Putamen (tissue), 1 donor: Measurements from ENCODE around the gene FAAP100.

ENCODE experiments used
- DNase-seq: peaks from one replicate; pipeline ENCODE4 v3.0.0-alpha.2; 2016; ENCODE audit warnings: low spot score

Gene FAAP100

DNA sequence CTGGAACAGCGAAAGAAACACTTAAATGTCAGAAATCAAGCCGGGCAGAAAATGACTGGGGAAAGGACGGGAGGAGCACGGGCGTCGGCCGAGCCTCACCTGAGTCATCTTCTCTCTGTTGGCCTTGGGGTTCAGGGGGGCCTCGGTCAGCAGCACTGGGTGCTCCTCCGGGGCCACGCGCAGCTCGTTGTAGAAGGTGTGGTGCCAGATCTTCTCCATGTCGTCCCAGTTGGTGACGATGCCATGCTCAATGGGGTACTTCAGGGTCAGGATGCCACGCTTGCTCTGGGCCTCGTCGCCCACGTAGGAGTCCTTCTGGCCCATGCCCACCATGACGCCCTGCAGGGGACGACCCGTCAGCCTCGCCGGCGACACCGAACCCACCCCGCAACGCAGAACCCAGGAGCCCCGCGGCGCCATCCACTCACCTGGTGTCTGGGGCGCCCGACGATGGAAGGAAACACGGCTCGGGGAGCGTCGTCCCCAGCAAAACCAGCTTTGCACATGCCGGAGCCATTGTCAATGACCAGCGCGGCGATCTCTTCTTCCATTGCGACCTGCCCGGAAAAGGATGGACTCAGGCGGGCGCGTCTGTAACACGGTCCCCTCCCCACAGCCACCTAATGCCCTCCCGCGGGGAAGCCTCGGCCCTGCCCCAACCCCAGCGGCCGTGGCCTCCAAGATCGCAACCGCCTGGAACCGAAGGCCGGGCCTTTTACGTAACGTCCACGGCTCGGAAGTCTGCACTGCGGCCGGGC lies 40.2 kb downstream of the FAAP100 start:
- DNase-seq, result no peak

DNA sequence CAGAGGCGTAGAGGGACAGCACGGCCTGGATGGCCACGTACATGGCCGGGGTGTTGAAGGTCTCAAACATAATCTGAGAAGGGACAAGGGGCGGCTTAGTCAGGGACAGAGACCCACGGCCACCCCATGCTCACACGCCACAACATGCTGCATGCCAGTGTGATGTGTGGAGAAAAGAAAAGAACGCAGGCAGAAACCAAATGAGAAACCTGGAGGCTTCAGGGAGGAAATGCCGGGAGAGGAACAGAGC lies 40.7 kb downstream of the FAAP100 start:
- no peak for DNase-seq

DNA sequence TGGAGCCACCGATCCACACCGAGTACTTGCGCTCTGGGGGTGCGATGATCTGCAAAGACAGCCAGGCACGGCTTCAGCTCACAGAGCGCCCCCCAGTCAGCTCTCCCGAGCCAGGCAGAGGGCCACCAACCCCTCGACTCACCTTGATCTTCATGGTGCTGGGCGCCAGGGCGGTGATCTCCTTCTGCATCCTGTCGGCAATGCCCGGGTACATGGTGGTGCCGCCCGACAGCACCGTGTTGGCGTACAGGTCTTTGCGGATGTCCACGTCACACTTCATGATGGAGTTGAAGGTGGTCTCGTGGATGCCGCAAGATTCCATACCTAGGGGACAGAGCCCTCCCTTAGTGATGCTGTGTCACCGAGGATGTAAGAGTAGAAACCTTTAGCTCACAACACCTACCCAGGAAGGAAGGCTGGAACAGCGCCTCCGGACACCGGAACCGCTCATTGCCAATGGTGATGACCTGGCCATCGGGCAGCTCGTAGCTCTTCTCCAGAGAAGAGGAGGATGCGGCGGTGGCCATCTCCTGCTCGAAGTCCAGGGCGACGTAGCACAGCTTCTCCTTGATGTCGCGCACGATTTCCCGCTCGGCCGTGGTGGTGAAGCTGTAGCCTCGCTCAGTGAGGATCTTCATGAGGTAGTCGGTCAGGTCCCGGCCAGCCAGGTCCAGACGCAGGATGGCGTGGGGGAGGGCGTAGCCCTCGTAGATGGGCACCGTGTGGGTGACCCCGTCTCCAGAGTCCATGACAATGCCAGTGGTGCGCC lies 41.2 kb downstream of the FAAP100 start:
- DNase-seq, result no peak

DNA sequence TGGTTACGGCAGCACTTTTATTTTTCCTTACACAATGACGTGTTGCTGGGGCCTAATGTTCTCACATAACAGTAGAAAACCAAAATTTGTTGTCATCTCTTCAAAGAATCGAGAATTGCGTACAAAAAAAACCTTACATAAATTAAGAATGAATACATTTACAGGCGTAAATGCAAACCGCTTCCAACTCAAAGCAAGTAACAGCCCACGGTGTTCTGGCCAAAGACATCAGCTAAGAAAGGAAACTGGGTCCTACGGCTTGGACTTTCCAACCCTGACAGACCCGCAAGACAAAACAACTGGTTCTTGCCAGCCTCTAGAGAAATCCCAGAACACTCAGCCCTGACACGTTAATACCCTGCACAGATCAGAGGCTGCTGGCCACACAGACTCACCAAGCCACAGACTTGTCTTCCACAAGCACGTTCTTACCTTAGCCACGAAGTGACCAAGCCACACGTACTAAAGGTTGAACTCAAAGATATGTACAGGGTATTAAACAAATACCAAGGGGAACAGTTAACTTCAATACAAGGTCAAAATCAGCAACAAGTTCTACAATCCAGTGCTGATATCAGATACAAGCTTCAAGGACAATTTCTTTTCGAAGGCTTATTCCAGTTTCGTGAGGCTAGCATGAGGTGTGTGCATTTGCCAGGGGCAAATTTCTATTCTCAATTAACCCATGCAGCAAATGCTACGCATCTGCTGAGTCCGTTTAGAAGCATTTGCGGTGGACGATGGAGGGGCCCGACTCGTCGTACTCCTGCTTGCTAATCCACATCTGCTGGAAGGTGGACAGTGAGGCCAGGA lies 42.0 kb downstream of the FAAP100 start:
- no peak for DNase-seq

DNA sequence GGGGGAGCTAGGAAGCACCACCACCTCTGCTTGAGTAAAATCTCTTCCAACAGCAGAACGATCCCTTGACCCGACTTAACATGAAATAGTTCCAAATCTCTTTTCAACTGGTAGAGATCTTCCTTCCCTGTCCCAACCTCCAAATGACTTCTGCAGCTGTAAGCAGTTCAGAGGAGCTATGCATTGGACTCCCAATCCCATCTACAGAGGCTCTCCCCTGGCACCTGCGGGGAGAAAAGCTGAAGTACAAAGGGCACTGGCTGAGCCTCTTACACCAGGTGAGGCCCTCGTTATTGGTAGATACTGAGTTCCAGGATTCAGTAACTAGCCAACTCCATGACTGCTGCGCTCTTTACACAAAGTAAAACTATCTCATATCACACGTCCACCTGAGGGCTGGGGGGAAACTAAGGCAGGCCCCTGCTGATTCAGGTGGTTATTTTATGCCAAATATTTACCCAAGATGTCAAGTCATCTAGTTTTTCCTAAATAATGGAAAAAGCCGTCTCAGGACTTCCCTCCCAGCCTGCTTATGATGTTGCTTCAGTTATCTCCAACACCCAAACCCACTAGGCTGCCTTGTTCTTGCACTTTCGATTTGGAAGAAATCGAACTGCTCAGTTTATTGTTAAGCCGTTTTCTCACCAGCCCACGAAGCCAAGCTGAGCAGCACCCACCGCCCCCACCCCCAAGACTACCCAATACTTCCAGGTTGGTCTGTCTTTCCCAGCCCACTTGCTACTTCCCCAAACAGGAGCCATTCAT lies 42.8 kb downstream of the FAAP100 start:
- DNase-seq, result no peak

DNA sequence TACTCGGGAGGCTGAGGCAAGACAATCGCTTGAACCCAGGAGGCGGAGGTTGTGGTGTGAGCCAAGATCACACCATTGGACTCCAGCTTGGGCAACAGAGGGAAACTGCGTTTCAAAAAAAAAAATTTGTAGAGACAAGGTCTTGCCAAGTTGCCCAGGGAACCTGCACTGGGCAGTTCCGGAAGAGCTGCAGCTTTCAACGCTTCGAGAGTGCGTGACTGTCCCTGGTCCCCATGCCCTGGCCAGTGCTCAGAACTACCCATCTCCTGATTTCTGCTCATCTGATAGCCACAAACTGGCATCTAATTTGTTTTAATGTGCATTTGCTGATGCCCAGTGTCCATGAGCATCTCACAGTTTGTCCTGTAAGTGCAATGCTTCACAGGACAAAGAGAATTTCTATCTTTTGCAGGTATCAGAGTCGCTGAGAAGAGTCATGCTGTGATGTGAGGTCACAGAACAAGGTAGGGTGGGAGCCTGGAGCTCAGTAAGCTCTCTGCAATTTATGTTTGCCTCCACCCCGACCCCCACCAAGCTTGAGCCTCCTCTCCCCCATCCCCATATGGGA lies 43.4 kb downstream of the FAAP100 start:
- no peak for DNase-seq

DNA sequence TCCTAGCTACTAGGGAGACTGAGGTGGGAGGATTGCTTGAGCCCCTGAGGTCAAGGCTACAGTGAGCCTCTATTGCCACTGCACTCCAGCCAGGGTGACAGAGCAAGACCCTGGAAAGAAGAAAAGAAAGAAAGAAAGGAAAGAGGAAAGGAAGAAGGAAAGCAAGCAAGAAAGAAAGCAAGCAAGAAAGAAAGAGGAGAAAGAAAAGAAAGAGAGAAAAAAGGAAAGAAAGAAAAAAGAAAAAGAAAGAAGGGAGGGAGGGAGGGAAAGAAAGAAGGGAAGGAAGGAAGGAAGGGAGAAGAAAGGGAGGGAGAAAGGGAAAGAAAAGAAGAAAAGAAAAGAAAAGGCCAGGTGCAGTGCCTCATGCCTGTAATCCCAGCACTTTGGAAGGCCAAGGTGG lies 48.5 kb downstream of the FAAP100 start:
- no peak for DNase-seq

DNA sequence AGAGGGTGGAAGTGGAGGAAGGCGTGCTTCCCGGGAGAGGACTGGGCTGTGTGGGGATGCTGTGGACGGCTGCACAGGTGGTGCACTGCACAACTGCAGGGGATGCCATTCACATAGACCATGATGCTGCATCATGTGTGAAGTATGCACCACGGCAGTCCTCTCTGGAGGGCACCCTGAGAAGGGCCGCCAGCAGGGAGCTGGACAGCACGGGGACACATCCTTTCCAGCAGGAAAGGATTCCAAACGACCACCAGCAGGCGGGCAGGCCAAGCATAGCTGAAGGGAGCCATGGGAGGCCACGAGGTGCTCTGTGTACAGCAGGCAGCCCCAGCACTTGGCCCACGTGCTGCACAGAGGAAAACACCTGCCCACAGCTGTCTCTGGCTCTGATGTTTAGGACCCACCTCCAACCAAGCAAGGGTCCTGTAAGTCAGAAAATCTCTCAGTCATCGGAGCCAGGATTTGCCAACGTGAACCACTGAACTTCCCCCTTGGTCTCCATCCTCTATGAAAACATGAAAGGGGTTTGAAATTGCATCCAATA lies 49.6 kb downstream of the FAAP100 start:
- DNase-seq, result no peak

DNA sequence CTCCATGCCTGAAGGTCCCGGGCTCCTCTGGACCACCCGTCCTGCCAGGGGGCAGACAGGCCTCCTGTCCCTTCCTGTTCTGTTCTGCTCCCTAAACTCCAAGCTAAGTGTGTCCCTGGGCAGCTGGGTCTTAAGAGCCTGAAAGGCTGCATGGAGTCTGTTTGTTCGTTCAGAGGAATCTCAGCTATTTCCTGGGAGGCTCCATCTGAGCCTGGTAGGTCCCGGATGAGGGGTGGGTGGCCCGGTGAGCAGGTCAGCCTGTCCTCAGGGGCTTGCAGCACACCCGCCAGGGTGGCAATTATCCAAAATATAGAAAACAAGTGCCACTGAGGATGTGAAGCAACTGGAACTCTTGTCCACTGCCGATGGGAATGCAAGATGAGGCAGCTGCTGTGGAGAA lies 52.1 kb downstream of the FAAP100 start:
- no peak for DNase-seq

DNA sequence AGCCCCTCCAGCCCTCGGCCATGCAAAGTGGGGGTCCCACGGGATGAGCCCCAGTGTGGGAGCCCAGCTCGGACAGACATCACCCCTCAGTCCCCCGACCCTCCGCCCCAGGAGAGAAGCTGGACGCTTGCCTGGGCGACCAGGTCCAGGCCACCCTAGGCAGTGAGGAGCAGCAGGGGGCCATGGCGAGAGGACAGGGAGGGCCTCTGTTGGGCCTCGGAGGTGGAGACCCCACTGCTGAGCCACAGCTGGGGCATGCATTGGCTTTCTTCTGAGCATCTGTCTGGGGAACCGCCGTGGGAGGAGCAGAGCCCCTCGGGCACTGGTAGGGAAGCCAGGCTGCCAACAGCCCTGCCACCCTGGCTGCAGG lies 52.6 kb downstream of the FAAP100 start:
- DNase-seq, result no peak

DNA sequence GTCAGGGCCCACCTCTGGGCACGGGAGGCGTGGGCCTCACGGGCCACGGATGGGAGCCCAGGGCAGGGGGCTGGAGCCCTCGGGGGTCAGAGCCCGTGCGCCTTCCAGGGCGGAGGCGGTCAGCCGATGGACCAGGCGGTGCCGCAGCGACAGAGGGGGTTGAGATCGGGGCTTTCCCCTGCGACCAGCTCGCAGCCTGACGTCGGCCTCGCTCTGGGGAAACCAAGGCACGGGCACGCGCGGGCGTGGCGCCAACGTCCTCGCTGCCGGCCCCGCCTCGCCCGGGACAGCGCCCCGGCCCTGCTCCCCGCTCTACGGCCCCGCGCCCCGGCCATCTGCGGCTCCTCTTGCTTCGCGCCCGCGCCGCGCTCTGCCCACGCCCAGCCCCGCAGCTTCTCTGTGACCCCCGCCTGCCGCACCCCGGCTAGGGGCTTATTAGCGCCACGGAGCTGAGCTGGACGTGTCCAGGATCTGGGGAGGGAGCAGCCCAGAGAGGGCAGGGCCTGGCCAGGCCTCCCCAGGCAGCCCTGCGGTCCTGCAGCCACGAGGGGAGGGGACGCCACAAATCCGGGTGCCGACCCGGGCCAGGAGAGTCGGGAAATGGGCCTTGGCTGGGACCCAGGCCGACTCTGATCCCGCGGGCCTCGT lies 53.1 kb downstream of the FAAP100 start:
- DNase-seq, result no peak

DNA sequence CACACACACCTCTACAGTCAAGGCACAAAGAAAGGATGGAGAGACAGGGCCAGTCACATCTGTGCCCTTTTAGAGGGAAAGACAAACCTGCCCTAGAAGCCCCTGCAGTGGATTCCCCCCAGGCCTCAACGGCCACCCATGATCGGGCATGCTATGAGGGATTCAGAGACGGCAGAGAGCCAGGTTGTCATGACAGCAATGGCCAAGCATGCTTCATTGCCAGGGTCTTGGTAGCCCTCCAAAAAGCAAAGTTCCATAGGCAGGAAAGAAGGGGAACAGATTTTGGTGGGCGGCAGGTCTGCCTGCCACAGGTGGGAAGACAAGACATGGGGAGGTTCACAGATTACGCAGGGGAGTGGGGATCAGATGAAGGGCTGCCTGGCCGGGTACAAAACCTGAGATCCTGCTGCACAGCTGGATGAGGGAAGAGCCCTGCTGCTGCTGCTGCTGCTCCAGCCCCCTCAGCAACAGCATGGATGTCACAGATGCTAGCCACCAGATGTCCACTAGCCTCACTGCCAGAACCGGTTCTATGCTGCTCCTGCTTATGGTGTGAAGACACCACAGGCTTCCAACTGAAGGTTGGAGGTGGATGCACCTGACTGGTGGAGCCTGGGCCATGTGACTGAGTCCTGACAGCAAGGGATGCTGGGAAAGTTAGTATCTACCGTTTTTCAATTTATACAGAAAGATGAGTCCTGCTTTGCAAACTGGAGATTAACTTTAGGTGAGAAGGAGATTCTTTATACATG lies 57.4 kb downstream of the FAAP100 start:
- DNase-seq, result peak; percentile 64

DNA sequence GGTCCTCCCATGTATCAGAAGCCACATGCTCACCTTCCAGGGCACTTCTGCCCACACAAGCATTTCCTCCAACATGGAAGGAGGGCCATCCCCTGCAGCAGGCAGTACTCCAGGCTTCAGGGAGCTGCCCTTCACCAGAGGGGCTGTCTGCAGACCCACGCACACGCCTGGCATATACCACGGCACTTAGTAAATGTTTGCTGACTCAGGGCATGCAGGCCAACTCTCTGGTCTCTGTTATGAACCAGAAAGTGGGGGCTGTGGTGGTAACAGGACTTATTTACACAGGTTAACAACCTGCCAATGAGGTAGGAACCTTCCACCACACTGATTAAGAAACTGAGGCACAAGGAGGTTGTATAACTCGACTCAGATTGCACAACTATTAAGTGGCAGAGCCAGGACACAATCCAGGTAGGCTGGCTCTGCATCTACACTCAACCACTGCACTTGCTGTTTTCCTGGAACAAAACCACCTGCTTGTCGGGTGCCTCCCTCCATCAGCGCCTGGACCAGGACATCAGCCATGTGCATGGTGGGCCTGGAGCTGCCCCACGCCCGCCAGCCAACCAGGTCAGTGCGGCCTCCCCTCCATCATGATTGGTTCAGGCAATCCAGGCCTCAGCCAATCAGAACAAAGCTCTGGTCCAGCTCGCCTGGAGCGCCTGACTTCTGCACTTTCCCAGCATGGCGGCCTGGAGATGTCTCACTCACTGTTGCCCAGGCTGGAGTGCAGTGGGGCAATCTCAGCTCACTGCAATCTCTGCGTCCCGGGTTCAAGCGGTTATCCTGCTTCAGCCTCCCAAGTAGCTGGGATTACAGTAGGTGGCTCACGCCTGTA lies 58.7 kb downstream of the FAAP100 start:
- no peak for DNase-seq

DNA sequence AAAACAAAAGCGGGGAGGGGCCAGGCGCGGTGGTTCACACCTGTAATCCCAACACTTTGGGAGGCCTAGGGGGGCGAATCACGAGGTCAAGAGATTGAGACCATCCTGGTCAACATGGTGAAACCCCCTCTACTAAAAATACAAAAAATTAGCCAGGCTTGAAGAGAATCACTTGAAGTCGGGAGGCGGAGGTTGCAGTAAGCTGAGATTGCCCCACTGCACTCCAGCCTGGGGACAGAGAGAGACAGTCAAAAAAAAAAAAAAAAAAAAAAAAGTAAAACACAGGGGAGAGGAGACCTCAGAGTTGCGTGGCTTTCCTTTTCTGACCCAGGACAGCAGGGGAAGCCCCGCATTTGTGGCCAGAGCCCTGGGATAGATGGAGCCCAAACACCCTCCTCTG lies 59.4 kb downstream of the FAAP100 start:
- DNase-seq, result no peak

DNA sequence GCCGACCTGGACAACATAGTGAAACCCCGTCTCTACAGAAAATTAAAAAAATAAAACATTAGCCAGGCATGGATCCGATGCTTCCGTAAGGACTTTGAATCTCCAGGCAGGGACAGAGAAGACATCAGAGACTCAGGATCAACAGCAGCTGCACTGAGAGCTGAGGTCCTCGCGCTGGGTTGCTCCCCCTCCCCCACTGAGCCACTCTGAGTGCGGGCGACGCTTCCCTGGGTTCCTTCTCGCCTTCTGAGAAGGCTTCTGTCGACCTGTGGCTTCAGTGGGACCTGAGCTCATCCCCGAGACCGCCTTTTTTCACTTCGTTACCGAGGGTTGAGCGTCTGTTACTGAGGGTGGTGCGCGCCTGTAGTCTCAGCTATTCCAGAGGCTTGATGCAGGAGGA lies 60.0 kb downstream of the FAAP100 start:
- no peak for DNase-seq

DNA sequence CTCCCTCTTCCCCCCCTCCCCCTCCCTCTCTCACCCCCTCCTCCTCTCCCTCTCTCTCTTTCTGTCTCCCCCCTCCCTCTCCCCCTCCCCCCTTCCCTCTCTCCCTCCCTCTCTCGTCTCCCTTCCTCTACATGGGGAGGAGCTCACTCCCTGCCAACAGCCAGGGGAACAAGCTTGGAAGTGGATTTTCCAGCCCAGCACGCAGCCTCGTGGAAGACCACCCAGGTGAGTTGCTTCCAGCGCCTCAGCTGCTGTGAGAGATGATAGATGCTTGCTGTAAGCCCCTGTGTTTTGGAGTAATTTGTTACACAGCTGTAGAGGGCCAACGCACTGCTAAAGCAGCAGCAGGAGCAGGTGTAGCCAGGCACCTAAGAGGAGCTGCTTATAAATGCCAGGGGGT lies 60.4 kb downstream of the FAAP100 start:
- DNase-seq, result no peak

DNA sequence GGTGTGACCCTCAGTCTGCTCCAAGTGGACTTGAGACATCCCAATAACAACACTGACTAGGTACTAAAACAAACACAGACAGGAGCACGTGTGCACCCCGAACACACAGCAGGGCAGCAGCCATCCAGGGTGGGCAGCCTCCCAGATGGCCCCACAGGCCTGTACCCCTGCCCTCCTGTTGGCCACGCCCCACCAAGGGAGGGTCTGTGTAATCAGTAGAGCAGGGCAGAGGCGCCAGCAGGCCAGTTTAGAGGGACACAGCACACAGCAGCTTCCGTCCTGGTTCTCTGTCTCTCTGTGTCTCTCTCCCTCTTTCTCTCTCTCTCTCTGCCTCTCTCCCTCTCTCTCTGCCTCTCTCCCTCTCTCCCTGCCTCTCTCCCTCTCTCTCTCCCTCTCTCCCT lies 61.0 kb downstream of the FAAP100 start:
- DNase-seq, result no peak

DNA sequence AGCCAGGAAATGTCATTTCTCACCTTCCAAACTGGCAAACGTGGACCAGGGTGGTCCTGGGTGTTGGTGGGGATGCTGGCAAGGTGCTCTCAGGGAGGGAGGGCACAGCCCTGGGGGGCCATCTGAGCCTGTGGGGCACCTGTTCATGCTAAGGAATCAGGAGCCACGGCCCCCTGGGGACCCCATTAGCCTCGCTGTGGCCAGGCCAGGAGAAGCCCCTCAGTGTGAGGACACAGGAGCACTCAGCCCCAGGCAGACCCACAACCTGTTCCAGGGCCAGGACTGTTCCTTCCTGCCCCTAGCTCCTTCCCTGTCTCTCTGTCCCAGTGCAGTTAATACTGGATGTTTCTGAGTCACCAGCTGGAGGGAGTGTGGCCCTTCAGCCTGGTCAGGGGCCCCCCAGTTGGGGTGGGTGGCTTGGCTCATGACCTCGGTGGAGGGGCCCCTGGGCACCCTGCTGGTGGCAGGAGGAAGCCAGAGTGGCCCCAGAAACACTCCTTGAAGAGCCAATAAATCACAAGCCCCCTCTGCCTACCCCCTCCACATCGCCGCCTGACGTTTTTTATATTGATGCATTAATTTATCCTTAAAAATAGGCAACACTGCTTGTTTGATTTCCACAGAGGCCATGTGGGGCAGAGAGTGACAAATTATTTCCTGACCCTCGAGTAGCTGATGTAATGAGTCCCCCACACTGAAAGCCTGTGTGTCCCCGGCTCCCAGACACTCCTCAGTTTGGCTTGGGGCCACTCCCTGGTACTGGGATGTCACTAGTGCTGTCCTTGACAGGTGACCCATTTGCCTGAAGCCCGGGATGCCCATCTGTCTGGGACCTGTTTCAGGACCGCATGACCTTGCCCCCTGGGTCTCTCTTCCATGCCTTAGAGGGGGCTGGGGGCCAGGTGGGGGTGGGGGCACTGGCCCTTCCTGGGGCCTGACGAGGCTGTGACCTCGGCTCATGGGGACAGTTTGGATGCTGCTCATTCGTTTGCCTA lies 61.9 kb downstream of the FAAP100 start:
- DNase-seq, result no peak
